Stimulated activated CD4-positive, alpha-beta T cell treated with anti-CD3 and anti-CD28 coated beads, Interleukin-15, amount 100 ng/mL, for 1 hour (primary cell): ENCODE data around the gene MVK.

ENCODE experiments used
- DNase-seq, 2 donors: peaks; one replicate each; pipeline ENCODE4 v3.0.0-alpha.2; 2020; ENCODE audit warnings: low read depth in 1 of 2, low spot score in 1 of 2

MVK gene

DNA sequence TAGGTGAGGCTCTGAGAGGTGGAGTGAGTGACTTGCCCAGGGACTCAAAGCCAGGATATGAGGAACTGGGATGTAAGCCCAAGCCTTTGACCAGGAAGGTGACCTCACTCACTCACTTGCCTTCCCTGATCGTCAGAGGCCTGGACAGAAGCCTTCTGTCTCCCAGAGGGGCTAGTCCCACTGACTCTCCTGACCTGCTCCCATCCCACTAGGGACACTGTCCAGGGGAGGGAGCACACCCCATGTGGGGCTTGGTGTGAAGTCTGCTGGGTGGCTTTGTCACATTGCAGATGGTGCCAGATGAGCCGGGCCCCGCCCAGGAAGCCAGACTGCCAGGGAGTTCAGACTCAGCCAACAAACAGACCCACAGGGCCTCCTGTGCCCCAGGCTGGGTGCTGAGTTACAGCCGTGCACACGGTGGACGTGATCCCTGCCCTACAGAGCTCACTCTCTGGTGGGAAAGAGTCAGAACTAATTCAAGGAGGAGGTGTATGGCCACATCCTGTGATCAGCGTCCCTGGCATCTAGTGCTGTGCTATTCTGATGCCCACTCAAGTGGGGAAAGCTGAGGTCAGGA, 28.6 kb upstream of the MVK start:
- DNase-seq = no peak

DNA sequence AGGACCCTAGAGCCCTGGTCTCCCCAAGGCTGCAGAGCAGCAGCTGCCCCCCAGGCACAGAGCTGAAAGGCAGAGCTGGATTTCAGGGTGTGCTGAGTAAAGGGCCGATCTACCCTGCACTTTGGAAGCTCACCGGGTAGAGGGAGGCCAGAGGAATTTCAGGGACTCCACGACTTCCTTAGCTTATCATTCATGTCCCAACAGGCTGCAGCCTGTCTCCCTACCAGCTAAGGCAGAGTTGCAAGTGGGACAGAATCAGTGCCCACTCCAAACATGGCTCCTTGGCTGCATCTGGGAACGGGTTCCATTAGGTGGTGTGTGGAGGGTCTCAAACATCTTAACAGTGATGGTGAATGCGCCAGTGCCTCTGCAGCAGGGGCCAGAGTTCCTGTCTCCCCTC, 27.8 kb upstream of the MVK start:
- DNase-seq = no peak

DNA sequence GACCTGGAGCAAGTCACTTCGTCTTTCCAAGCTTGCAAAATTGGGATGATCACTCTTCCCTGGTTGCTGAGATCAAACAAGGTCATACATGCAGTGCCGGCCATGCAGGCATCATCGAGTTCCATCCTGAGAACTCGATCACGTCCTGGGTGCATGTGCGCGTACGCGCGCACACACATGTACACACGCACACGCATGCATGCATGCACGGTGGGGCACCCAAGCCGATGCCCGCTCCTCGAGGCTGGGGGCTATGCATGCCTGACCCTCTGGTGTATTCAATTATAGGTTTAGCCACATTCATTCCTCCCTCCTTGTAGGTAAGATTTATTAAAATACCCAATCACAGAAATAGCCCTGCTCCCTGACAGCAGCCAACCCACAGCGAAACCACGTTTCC, 26.3 kb upstream of the MVK start:
- DNase-seq = no peak

DNA sequence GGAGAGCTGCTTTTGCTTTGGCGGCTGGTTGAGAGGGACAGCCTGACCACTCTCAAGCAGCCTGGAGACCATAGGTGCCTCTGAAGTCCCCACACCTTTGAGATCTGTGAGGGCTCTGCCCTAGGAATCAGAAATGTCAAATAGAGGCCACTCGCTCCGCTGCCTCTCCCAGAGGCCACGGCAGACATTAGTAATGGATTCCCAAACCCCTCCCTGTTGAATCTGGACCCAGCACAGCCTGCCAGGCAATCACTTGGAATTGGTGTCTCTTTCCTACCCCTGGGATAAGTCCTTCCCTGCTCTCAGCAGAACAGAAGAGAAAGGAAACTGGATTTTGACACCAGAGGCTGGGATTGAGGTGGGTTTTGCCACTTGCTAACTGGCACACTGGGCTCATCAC, 25.3 kb upstream of the MVK start:
- no peak for DNase-seq

DNA sequence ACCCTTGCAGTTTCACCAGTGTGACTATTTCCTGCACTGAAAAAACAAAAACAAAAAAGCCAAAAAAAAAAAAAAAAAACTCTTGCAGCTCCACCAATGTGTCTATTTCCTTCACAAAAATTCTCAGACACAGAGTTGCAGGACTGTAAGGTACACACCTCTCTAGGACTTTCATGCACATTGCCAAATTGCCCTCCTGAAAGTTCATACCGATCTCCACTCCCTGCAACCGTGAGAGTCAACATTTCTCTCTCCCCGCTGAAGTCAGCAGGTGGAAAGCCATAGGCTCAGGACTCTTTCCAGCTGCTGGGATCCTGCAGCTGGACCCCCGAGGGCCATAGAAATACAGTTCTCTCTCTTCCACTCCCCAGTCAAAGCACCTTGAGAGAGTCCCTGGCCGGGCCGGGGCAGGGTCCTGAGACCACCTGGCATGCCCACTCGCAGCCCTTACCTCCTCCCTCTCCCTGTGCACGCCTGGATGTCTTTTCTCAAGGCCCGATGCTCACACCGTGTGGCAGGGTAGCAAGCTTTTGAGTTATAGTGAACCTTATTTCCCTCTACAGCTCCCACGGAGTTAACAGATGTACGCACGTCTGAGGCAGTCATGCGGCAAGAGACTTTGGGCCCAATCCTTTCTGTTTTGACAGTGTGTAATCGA, 23.9 kb upstream of the MVK start:
- no peak for DNase-seq

DNA sequence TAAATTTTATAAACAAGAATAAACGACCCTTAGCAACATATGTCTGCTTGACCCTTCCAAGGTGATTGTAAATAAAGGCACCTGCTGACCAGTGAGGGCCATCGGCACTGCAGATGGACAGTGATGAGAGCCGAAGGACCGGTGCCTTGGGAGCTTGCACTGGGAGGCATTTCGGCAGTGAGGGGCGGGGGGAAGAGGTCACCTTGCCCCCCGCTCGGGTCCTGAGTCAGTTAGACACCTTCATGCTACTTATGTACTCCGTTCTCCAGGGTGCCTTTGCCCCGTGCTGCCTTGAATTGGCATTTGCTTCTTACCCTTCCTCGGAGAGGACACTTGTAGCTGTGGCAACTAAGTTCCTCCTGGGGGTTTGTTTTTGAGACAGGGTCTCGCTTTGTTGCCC, 23.3 kb upstream of the MVK start:
- DNase-seq = no peak

DNA sequence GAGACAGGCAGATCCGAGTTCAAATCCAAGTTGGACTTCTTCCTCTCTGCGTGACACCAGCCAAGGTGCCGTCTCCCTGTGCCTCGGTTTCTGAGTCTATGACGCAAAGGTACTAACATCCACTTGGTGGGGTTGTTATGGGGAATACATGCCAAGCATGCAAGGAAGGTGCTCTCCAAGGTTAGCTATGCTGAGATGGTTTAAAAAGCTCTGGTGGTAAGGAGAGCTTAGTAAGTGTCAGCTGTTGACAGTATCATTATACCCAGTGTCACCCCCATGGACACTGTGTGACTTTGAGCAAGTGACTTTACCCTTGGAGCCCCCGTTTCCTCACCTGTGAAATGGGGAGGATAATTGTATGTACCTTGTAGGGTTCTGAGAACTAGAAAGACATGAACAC, 22.5 kb upstream of the MVK start:
- no peak for DNase-seq

DNA sequence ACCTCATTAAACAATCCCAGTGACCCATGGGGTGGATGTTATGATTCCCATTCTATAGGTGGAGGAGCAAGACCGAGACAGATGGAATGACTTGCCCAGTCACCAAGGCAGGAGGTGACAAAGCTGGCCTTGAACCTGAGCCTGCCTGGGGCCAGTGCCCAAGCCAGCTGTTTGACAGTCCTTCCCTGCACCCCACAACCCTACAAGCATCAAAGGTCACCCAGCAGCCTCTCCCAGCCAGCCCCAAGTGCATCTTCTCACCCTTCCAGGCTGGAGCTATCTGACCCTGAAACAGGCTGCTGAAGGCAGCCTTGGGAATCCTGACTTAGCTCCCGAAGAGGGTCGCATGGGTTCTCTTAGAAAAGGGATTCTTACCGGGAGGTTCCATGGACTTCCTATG, 20.6 kb upstream of the MVK start:
- no peak for DNase-seq

DNA sequence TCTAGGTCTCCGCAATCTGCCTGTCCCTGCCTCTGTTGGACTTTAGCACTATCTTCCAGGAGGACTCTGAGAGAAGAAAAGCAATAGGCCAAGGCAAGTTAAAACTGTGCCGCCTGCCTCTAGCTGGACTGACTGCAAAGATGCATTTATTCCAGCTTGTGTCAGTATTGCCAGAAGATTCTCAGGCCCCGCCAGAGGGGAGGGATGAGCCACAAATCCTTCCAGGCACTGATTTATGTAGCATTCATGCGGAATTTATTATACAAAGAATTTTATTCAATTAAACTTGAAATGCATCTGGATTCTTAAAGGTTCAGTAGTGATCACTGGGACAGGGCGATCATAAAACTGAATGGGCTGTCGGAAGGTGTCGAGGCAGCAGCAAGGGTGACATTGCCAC, 20.1 kb upstream of the MVK start:
- no peak for DNase-seq

DNA sequence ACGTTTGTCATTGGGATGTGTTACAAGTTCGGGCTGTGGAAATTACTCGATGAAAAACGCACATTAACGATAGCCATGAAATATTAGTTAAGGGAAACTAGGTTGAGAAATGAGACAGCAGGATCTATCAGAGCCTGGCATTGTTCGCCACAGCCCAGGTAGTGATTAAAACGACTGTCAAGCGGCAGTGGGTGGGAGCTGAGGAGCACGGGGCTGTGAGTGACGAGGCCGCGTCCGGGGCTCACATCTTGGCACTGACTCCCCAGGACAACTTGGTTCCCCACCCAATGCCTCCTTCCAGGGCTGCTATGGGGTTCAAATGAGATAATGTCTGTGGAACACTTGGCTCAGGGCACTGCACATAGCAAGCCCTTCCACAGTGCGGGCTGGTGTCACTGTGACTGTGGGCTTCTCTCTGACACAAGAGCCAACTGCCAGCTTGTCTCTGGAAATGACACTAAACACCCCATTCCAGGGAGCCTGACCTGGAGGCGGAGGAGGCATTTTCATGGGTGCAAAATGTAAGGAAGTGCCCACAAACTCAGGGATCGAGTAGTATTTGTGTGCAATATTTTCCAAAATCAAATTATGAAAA, 19.6 kb upstream of the MVK start:
- DNase-seq = no peak

DNA sequence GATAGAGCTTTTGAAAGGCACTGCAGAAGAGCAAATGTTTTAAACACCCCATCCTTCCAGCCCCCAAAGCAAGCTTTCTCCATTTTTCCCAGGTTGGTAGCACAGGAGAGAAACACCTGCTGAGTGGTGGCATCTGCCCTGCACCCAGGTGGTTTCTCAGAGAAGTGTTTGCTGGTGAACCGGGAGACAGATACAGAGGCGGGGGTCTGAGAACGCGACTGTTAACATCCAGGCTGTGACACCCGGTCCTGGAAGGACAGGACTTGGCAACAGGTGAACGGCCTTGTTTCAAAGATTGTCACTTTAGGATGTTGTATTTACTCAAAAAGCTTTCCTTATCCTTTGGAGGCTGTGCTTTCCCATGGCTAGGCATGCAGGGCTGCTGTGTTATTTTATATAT, 18.8 kb upstream of the MVK start:
- DNase-seq = no peak

DNA sequence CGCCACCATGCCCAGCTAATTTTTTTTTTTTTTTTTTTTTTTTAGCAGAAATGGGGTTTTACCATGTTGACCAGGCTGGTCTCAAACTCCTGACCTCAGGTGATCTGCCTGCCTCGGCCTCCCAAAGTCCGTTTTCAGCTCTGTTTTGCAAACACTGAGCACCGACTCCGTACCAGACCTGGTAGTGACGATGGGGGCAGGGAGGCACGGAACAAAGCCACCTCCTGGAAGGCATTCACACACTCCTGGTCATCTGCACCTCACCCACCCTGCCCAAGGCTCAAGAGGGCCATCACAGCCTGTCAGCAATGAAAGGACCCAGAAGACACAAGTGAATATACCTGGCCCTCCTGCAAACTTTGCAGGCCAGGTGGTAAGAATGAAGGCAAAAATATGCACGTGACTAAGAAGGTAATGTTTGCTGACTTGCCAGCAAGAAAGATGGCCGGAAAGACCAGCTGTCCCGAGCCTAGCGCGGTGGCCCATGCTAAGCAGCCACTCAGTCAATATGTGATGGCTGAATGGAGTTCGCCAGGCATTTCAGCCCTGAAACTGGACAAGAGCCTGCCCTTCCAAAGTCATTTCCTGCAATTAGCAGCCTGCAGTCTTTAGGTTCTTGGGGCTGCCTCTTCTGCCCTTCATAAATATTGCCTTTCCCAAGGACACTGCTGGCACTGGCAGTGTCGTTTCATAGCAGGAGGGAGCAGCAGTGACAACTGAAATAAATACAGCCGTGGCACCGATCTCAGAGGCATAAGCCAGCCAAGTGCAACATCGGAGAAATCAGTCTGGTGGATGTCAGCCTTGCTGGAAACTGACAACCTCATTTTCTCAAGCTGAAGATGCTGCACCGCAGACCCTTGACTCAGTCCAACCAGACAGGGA, 17.9 kb upstream of the MVK start:
- DNase-seq = no peak

DNA sequence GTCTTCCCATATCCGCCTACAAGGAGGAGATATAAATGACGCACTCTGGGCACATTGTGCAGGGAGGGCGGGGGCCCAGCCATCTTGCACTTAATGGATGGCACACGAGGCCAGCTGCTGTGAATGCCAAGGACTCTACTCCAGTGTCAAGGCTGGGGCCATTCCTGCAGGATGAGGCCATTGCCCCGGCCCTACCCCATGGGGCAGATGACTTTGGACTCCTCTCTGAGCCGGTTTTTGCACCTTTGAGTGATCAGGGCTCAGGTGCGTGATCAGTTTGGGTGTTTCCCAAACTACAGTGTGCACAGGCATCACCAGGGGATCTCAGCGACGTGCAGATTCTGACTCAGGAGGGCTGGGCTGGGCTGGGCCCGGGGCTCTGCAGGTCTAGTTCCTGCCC, 16.4 kb upstream of the MVK start:
- DNase-seq = no peak

DNA sequence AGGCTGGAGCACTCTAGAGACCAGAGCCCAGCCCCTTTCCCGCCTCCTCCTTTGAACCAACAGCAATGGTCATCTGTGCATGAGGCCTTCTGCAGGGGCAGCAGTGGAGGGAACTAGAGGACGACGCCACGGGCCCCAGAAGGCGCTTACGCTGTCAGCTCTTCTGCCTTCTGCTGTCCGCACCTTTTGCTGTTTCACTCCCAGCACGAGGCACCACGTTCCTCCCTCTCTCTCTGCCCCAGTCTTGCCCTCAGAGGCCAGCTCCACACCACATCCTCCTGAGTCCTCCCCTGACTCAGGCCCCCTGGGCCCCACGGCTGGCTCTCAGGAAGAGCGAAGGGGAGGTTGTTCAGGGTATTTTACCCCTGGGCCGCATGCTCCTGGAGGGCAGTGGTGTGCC, 15.8 kb upstream of the MVK start:
- no peak for DNase-seq

DNA sequence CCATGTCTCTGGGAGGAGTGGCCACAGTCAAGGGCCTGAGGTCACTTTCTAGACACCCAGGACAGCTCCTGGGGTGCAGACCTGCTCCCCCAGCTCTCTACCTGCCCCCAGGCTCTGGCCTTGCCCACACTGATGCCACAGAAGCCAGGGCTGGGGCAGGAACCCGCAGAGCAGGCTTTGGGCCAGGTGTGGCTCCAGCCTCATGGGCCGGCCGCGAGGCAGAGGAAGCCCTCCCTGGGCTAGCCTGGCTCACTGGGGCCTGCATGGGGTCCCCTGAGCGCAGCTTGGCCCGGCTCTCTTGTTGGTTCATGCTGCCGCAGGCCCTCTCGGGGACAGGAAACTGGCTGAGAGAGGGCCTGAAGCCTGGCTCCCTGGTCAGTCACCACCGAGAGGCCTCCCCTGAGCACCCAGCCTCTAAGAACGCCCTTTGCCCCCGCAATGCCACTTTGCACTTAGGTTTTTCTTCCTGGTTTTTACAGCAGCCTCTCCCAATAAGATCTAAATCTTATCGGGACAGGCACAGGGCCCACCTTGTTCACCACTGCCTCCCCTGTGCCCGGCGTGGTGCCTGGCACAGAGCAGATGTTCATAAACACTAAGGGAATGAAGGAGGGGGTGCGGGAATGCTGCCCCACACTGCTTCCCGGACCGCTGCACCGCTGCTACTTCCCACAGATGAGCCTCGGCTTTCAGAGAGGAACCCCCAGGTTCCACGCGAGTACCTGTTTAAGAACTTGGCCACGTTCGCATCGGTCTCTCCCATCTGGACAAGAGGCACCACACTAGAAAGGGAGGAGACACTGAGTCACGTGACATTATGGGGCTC, 15.0 kb upstream of the MVK start:
- no peak for DNase-seq

DNA sequence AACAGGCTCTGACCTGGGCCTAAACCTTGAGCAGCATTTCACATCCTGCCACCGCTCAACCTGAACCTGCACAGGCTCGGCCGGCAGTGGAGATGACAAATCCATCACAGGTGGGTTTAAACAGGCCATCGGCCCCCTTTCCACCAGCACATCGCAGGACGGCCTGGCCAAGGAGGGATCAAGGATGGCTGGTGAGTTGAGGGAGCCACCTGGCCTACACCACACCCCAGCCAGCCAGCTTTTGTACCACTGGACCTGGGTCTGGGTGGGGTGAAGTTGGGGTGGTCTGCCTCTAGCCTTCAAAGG, 14.4 kb upstream of the MVK start:
- DNase-seq = no peak

DNA sequence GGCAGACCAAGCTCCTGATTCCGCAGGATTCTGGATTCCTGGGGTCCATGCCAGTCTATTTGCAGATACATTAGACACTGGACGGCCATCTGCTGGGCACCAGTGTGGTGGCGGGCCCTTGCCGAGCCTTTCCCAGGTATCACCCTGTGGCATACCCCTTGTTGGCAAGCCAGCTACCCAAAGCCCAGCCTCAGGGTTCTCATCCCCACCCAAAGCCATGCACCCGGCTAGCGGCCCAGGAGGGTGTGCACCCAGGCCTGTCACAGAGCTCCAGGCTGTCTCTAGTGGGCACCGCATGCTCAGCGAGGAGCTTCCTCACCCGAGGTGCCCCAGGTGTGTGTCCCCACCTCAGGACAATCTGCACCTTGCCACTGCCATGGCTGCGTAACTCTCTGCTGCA, 14.0 kb upstream of the MVK start:
- no peak for DNase-seq

DNA sequence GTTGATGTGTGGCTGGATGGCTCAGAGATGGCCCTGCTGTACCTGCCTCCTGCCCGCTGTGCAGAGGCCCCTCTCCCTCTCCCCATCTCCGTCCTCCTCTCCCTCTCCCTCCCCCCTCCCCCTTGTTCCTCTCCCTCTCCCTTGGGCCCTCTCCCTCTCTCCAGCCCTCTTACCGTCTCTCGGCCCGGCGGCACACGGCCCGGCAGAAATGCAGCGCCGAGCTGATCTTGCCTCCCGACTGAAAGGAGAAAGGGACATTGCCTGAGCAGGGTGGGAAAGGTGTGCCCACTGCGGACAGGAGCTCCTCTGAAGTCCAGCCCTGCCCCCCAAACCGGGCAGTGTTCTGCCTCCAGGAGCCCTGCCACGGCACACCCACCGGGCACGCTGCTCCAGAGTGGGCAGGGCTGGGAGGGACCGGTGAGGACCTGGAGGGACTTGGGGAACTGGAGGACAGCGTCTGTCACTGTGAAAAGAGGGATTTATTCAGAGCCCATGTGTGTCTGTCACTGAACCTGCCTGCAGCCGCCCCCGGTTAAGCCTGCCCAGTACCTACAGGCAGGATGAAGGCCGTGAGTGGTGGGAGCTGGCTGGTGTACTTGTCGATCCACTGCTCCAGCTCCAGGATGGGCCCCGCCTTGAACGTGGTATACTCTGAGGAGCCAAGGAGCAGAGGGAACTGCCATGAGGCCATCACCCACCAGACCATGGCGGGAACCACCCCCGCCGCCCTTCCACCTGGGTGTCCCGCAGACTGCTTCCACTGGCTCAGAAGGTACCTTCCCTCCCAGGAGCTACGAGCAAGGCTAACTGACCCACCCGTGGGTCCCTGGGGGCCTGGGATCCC, 12.5 kb upstream of the MVK start:
- no peak for DNase-seq

DNA sequence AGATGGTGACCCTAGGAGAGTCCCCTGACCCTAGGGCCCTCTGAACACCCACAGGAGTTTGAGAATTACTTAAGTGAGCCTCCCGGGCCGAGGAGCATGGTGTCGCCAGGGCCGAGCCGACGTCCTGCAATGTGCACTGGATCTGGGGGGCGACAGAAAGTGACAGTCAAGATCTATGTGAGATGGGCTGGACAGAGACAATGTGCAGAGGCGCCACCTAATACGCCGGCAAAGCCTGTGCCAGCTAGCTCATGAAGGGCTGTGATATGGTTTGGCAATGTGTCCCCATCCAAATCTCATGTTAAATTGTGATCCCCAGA, 11.9 kb upstream of the MVK start:
- DNase-seq = no peak

DNA sequence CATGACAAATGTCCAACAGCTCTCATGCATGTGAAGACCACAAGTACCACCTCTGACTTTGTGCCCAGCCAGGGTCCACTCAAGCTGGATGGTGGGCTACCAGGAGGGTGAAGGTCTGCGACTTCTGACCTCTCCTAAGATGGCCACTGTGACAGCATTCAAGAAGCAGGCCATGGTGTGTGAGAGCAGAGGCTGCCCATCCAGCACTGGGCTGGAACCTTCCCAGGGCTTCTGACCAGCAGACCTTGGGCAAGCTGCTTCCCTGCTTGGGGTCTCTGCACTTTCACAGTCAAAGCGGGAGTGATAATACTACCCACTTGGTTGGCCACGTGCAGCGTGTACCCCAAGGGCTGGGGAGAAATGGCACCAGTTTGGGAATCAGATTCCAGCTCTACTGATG, 10.7 kb upstream of the MVK start:
- DNase-seq = no peak
